ENCODE measurements around the gene KIRREL2. TPM values are rescaled to one million over a fixed set of nuclear protein-coding genes. Genes with fewer than 3 reads are reported as not detected.

The KIRREL2 gene
- total and polyA plus RNA-seq, 2 of the 8 experiments (the other 6 are each of a cell fraction or from before 2014, with no cell fraction given): 2.4 to 4.6 TPM

- Histone ChIP-seq H3K4ac (replicated peaks; ENCODE audit: insufficient read length, low read depth, low read length) (no peak overlapping the region), H2BK120ac (replicated peaks; ENCODE audit: low read depth, low read length) (no peak overlapping the region), H3K4me2 (ENCODE audit: insufficient read depth in 1 of 2, low read depth in 2 of 2, low read length in 2 of 2) (peak overlapping the region; percentile 93 to 96), H4K8ac (ENCODE audit: extremely low read depth, insufficient read depth, low read length) (no peak overlapping the region), H3K4me1 (replicated peaks in 1 of 4; ENCODE audit: control insufficient read depth in 3 of 4, insufficient read depth in 4 of 4, low read length in 3 of 4) (peaks cover 0 to 12% (median 8%) of the 10 kb centered on the region in 4 experiments; a peak in 5 of 7 replicates), H2BK20ac (ENCODE audit: low read length) (no peak overlapping the region), H4K20me1 (replicated peaks in 1 of 2; ENCODE audit: control insufficient read depth in 1 of 2, insufficient read depth in 2 of 2, low read length in 2 of 2) (peaks cover 0 to 2% of the 10 kb centered on the region in 2 experiments), H2AFZ (ENCODE audit: low read length) (peak overlapping the region; percentile 77; the same call in 1 of the 2 replicates), H3K36me3 (ENCODE audit: control insufficient read depth in 2 of 4, insufficient read depth in 4 of 4, low read length in 3 of 4) (no peaks in the 10 kb centered on the region), H3K79me1 (ENCODE audit: low read depth, low read length) (no peaks in the 10 kb centered on the region), H3K18ac (ENCODE audit: extremely low read depth, low read length) (no peak overlapping the region), H3K4me3 (ENCODE audit: extremely low read depth in 1 of 4, insufficient read depth in 2 of 4, low read depth in 3 of 4, low read length in 4 of 4) (peak overlapping the region; percentile 38 to 64 (median 52); a peak in 7 of 8 replicates), H3K14ac (ENCODE audit: insufficient read length) (no peak overlapping the region), H4K91ac (replicated peaks; ENCODE audit: insufficient read length, low read length) (no peak overlapping the region), H3K9ac (replicated peaks in 1 of 4; ENCODE audit: extremely low read depth in 1 of 4, low read depth in 3 of 4, low read length in 3 of 4) (no peak overlapping the region), H3K79me2 (ENCODE audit: control insufficient read depth in 1 of 2, insufficient read depth in 2 of 2, low read length in 2 of 2) (no peaks in the 10 kb centered on the region), H3K27me3 (replicated peaks in 1 of 4; ENCODE audit: control insufficient read depth in 3 of 4, extremely low read depth in 1 of 4, insufficient read depth in 3 of 4, low read length in 3 of 4) (peaks cover 3 to 12% (median 9%) of the 10 kb centered on the region in 4 experiments), H2BK12ac (ENCODE audit: low read depth, low read length) (no peak overlapping the region), H2BK15ac (ENCODE audit: low read length) (no peak overlapping the region), H2BK5ac (ENCODE audit: low read depth, low read length) (no peak overlapping the region), H3K27ac (ENCODE audit: low read depth, low read length) (no peak overlapping the region), H4K5ac (ENCODE audit: insufficient read length, low read depth, low read length) (peak overlapping the region; percentile 27), H3K23ac (ENCODE audit: insufficient read length) (no peak overlapping the region), H2AK5ac (ENCODE audit: low read depth, low read length) (no peak overlapping the region), H3K9me3 (ENCODE audit: insufficient read depth in 2 of 2, low read depth in 1 of 2, low read length in 1 of 2) (no peaks in the 10 kb centered on the region), H3K23me2 (ENCODE audit: low read depth, low read length) (peaks cover 9% of the 10 kb centered on the region; the same call in 1 of the 2 replicates), H3K56ac (replicated peaks; ENCODE audit: insufficient read length, low read depth, low read length) (no peak overlapping the region)
- POLR2A ChIA-PET (ENCODE audit: partially characterized antibody): interaction anchor here (0.7 to 2.7 kb wide), 17 partner anchors 9 to 359 kb away, joined by 3 to 20 read pairs (median 3); partner anchors contain the start of genes KIRREL2, LIN37, NFKBID and PSENEN
- FAIRE-seq: no peak
- 0% methylated on average over 36 of the region's 51 CpGs; no CpG with 5 or more reads in 1 of the 2 experiments for WGBS, 2 experiments (ENCODE audit: extremely low coverage in 1 of 2, insufficient coverage in 1 of 2, insufficient read length in 1 of 2, insufficient replicate concordance in 2 of 2, low coverage in 1 of 2, low lambda C conversion rate in 2 of 2, missing lambda C conversion rate in 1 of 2)
- peak; percentile 82 to 94 for DNase-seq (ENCODE audit: low read depth in 1 of 2, low spot score in 2 of 2)
- CTCF ChIA-PET (ENCODE audit: partially characterized antibody): interaction anchor here (0.6 to 3.2 kb wide), 10 partner anchors 9 to 743 kb away, joined by 3 to 15 read pairs (median 4); no protein-coding TSS in a partner anchor
- TF ChIP-seq SAP30 (IDR thresholded peaks at IDR 0.05; ENCODE audit: insufficient read depth, insufficient replicate concordance, low read length) (peak; percentile 6), ZNF274 (IDR thresholded peaks at IDR 0.05; ENCODE audit: borderline replicate concordance, extremely low read depth, low read length) (no peak), NRF1 (IDR thresholded peaks at IDR 0.05; ENCODE audit: low read depth, low read length) (peak; percentile 16; the same call in 1 of the 2 replicates), BRCA1 (IDR thresholded peaks at IDR 0.05; ENCODE audit: low read depth, low read length) (no peak), POLR2AphosphoS5 (IDR thresholded peaks at IDR 0.05; ENCODE audit: low read depth, low read length) (no peak), JUN (IDR thresholded peaks at IDR 0.05; ENCODE audit: low read depth, low read length) (no peak), TAF1 (IDR thresholded peaks at IDR 0.05; ENCODE audit: low read depth, low read length) (0 out of 2 replicates have a peak, but pooled peaks have one; percentile 13), HDAC6 (IDR thresholded peaks at IDR 0.05; ENCODE audit: low read depth, low read length) (no peak), KDM1A (IDR thresholded peaks at IDR 0.05; ENCODE audit: borderline replicate concordance, low read length) (no peak)
Measured at GRCh38 chr19:35869327-35870123, 12.8 kb downstream of the KIRREL2 start.

Data from H1 (cell line).